Measurements from ENCODE around the gene PPP6R2.

Gene PPP6R2

DNA sequence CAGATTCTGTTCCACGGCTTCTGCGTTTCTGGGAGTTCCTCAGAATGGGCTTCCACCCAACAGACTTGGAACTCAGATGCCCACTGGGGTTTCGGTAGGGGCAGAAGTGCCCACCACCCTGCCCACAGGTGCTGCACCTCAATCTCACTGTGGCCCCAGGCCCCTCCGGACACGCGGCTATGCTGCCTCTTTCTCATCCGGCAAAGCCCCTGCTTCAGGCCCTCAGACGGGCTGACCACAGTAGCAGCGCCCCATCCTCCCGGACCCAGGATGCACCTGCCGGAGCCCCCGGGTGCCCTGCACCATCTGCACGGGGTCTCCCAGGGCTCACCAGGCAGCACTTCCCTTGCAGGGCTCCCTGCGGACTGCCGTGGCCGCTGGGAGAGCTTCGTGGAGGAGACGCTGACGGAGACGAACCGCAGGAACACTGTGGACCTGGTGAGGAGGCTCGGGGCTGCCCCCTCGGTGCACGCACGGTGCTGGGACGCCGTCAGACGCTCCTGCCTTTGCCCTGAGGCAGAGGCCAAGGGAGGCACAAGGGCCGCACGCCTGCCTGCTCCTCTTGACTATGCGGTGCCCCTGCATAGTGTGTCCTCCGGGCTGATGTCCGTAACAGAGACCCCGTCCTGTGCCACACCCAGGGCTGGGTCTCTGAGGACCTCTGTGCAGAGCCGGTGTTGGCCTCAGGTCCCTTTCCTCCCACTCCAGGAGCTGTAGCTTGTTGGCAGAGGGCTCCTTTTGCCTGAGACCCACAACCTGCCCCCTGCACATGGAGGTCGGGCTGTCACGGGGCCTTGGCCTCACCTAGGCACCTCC, 93.1 kb downstream of the PPP6R2 start:
- no peak for DNase-seq

DNA sequence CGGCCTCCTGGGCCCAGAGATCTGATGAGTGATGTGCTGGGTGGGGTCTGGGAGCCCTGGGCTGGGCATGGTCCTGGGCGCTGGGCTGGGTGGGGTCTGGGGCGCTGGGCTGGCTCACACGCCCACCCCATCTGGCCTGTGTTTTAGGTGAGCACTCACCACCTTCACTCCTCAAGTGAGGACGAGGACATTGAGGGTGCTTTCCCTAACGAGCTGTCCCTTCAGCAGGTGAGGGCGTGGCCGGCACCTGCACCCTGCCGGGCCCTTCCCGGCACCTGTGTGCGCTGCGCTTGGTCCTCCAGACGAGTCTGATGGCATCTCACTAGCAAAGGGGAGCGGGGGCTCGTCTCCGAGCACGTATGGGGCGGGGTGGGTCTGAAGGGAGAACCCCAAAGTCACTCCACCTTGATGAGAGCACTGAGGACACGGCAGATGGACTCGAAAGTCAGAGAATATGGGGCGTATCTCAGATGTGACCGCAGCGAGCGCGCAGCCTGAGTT, 93.8 kb downstream of the PPP6R2 start:
- no peak for DNase-seq

DNA sequence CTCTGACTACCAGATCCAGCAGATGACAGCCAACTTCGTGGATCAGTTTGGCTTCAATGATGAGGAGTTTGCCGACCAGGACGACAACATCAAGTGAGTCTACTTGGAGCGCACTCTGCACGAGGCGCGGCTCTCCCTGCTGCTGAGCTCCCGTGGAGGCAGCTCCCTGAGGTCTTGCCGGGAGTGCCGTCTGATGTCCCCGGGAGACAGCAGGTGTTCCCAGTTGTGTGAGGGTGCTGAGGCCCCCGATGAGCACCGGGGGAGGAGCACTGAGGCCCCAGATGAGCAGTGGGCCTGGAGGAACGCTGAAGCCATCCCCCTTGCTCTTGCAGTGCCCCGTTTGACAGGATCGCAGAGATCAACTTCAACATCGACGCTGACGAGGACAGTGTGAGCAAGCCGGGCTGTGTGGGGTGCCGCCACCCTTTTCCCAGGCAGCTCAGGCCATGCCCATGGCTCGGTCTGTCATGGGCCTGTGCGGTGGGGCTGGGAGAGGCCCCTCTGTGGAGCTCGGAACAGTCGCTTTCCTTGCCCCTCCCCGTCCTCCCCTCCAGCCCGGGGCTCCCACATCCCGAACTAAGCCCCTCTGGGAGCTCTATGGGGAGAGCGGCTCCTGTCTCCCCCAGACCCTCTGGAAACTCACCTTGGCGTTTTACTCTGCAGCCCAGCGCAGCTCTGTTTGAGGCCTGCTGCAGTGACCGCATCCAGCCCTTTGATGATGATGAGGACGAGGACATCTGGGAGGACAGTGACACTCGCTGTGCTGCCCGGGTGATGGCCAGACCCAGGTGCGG, 94.6 kb downstream of the PPP6R2 start:
- DNase-seq, result no peak

DNA sequence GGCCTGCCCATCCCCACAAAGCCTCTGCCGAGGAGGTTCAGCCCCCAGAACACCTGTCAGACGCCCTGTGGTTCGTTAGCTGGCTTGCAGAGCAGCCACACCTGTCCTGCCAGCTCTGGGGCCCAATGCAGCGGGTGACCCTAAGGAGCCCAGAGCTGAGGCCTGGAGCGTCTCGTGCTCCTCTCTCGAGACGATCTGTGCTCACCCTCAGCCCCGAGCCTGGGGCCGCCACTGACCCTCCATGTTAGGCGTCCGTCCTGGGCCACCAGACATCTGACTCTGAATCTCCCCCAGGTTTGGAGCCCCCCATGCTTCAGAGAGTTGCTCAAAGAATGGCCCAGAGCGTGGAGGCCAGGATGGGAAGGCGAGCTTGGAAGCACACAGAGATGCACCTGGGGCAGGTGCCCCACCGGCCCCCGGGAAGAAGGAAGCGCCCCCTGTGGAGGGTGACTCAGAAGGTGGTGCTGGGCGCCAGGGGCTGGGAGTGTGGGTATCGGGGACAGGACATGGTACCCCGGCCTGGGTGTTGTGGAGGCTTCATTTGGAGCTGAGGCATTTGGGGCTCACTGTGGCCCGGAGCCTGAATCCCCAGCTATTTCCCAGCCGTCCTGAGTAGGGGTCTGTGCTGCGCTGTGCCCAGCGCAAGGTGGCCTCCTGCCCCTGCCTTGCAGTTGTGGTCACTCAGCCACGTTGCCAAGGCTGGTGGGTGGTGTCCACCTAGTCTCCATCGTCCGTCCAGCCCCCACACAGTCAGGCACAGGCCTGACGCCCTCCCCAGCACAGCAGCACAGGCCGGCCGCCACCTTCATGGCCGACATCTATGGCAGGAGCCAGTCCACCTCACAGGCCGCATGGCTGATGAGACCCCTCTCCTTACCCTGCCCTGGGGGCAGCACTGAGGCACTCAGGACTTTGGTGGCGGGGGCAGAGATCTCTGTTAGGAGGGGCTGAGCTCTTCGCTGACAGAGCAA, 95.5 kb downstream of the PPP6R2 start:
- no peak for DNase-seq

DNA sequence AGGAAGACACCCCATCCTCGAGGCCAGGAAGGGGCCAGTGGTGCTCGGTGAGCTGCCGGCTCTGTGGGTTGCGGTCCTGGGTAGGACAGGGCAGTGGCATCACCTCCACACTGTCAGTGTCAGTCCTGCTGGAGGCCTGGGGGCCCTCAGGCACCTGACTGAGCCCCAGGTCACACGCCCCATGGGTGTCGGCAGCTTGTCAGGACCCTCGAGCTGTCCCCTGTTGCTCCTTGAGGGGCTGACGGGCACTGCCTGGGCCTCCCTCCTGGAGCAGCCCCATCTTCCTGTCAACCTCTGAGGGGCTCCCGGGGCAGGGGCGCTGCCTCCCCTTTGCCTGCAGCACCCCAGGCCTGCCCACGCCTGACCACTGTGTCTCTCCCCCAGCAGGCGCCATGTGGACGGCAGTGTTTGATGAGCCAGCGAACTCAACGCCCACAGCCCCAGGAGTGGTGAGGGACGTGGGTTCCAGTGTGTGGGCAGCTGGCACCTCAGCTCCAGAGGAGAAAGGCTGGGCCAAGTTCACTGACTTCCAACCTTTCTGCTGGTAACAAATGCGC, 96.3 kb downstream of the PPP6R2 start:
- DNase-seq, result no peak

DNA sequence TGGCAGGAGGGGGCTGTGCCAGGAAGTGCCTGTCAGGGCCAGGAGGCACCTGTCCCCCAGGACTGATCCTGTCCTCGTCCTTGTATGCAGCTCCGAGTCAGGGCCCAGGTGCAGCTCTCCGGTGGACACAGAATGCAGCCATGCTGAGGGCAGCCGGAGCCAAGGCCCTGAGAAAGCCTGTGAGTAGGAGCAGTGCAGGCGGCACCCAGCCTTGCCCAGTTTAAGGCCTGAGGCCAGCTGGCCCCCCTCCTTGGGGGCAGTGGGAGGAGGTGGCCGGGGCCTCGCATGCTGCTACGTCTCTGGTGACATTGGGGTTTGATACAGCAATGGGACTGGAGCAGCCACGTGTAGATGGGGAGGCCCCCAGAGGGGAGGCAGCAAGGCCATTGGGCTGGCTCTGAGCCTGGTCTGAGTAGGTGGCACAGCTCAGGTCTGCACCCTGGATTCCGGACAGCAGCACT, 96.8 kb downstream of the PPP6R2 start:
- no peak for DNase-seq

DNA sequence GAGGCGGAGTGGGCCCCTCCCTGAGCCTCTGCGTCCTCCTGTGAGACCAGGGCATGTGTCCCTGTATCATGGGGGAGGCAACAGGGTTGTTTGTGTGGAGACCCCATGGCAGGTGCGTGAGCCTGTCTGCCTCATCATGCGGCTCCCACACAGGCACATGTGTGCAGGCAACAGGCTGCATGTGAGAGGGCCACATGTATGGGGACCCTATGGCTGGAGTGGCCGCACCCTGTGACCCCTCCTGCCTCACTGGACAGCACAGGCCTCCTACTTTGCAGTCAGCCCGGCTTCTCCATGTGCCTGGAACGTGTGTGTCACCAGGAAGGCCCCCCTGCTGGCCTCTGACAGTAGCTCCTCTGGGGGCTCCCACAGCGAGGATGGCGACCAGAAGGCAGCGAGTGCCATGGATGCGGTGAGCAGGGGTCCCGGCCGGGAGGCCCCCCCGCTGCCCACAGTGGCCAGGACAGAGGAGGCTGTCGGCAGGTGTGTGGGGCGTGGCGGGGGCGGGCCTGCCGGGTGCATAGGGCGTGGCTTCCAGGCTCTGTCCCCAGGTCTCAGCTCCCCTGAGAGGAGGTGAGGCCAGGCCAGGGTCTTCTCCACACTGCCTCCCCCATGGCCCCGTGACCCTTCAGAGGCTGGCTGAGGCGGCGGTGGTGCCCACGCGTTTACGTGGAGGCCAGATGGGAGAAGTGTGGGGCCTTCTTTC, 97.6 kb downstream of the PPP6R2 start:
- DNase-seq, result no peak

DNA sequence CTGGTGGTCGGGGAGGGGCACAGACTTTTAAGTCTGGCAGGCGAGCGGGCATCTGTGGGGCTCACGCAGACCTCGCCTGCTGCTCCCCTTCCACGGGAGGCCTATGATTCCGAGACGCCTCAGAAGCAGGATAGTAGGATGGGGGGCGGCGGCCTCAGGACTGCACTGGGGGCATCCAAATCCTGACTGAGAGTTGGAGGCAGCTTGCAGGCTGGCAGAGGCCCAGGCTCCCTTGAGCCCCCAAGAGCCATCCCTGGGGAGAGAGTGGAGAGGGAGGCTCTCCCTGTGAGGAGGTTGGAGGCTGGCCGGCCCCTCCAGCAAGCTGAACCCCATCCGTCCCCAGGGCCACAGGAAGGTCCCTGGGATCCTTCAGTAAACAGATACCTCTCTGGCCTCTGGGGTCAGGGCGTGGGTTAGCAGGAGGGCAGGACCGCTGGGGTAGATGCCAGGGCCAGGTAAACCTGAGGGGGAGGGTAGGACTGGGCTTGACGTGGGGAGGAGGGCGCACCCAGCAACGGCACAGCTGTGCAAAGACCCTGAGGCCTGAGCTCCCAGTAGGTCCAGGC, 98.4 kb downstream of the PPP6R2 start:
- DNase-seq, result no peak

DNA sequence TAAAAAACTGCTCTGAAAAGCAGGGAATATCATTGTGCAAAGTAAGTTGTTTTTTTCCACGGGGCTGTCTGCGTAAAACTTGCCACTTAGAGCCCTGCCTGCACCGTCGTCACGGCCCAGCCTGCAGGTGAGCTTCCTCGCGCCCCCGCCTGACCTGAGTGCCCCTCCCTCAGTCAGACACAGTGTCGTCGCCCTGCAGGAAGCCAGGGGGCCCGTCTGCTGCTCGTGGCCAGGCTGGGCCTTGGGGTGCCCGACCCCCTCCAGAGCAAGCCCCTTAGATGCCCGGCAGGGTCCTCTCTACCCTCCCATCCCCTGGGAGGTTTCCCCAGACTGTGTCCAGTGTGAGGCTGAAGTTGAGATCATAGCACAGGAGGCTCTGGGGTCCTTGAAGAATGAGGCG, 100.1 kb downstream of the PPP6R2 start:
- no peak for DNase-seq

DNA sequence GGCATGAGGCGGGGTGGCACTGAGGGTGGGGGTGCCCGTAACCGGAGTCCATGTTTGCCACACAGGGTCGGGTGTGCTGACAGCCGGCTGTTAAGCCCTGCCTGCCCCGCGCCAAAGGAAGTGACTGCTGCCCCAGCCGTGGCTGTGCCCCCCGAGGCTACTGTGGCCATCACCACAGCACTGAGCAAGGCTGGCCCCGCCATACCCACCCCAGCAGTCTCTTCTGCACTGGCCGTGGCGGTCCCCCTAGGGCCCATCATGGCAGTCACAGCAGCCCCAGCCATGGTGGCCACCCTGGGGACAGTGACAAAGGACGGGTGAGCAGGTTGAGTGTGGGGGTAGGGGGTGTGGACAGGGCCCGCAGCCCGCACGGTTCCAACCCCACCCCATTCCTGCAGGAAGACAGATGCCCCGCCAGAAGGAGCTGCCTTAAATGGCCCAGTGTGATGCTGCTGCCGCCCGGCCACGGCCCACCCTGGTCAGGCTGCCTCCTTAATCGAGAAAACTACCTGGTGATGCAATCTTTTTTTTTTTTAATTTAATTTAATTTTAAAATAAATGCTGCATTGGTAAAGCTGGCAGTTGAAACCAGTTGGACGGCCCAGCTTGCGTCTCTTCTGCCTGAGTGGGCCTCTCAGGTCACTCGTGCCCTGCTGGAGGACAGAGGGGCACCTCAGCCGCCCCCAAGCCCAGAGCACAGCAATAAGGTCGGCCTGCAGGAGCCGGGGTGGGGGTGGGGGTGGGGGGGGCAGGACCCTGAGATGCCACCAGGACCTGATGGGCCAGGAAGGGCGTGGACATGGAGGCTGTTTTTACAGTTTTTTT, 100.9 kb downstream of the PPP6R2 start:
- DNase-seq, result no peak

DNA sequence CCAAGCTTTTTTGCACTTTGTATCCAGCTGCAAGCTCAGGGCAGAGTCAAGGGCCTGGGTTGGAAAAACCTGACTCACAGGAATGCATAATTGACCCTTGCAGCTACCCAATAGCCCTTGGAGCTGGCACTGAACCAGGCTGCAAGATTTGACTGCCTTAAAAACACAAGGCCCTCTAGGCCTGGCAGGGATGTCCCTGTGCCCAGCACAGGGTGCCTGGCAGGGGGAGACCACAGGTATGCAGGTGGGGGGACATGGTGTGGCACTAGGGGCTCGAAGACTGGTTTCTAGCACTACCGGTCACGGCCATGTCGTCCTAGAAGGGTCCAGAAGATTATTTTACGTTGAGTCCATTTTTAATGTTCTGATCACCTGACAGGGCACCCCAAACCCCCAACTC, 101.5 kb downstream of the PPP6R2 start:
- no peak for DNase-seq

DNA sequence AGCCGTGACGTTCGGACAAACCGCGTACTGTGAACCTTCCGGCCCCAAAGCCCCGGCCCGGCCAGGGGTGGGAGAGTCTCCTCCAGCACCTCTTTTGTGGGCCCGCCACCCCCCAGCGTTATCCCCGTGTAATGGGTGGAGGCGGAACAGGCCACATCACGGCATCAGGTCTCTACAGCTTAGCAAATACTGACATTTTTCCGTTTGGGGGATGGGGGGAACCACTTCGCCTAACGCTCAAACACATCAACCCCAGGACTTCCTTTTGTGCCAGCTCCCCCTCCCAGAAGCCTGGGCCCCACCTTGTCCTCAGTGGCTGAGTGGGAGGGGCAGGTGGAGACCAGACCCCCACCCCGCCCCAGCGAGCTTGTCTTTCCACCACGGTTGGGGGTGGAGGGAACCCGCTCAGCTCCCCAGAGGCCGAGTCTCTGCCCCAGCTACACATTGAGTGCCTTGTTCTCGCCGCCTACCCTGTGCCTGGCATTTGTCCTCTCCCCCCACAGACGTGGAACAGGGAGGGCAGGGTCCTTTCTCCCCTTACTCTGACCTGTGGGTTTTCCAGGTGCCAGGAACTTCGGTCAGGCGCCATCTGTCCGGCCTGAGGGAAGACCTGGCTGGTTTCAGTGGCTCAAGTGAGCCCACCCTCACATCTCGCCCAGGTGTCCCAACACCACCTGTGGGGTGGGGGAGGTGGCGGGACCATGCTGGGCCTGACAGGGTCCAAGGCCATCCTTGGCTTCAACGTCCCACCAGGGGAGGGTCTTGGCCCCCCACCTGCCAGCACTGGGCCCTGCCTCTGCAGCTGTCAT, 102.1 kb downstream of the PPP6R2 start:
- DNase-seq, result no peak

DNA sequence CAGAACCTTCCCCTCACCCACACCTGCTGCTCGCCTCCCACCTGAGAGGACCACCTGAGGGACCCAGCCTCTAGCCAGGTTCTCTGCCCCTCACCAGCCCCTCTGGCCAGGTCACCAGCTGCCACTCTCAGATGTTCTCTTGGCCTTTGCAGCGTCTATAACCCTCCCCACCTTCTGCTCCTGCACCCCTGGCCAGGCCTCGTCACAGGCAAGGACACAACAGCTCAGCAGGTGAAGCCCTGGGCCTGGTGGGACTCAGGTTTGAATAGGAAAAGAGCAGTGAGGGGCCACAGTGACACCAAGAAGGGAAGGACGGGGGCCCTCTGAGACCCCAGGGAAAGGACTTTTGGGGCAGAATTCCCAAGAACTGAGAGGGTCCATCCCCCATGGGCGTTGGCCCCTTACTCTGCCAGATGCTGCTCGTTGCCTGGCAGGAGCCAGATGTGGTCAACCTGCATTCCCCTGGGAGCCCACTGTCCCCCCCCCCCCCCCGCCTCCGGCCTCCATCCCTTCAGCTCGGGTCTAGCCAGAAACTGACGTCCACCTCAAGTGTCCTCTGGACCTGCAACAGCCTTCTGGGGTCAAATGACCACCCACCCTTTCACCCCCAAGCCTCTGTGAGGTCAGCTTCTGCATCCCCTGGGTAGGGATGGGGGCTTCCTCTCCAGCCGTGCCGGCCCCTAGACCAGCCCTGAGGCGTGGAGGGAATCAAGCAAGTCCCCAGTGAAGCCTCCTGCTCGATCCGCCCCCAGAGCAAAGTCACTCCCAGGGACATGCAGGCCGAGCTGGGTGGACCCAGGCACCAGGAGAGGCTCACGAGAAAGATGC, 103.0 kb downstream of the PPP6R2 start:
- no peak for DNase-seq

DNA sequence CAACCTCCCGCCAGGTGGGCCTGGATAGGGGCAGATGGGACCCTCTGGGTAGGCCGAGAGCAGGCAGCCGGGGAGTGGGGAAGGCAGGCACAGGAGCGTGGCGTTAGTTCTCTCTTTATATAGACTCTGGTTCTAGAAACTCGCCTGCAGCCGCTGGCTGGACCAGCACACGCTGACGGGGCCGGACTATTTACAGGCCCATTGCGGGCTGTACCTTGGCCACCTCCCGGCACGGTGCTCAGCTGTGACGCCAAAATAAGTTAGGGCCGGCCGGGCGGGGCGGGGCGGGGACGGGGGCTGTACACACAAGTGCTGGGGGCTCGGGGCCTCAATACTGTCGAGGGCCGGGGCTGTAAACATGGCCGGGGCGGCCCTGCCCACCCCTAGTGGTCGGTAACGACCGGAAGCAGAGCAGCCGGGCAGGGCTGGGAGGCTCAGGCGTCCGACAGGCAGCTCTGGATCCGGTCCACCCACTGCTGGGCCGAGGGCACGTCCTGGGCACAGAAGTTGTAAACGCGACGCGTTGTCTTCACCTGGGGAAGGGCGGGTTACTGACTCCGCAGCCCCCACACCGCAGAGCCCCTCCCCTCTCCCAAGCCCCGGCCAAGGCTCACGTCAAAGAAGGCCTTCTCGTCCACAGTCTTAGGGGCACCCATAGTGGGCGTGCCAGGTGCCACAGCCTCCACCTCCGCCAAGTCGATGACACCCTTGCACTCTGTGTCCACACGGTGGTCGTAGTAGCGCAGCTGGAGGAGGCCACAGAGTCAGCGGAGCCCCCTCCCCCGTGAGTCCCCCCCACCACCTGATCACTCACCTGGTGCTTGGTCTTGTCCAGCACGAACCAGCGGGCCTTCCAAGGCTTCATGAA, 103.8 kb downstream of the PPP6R2 start:
- no peak for DNase-seq

DNA sequence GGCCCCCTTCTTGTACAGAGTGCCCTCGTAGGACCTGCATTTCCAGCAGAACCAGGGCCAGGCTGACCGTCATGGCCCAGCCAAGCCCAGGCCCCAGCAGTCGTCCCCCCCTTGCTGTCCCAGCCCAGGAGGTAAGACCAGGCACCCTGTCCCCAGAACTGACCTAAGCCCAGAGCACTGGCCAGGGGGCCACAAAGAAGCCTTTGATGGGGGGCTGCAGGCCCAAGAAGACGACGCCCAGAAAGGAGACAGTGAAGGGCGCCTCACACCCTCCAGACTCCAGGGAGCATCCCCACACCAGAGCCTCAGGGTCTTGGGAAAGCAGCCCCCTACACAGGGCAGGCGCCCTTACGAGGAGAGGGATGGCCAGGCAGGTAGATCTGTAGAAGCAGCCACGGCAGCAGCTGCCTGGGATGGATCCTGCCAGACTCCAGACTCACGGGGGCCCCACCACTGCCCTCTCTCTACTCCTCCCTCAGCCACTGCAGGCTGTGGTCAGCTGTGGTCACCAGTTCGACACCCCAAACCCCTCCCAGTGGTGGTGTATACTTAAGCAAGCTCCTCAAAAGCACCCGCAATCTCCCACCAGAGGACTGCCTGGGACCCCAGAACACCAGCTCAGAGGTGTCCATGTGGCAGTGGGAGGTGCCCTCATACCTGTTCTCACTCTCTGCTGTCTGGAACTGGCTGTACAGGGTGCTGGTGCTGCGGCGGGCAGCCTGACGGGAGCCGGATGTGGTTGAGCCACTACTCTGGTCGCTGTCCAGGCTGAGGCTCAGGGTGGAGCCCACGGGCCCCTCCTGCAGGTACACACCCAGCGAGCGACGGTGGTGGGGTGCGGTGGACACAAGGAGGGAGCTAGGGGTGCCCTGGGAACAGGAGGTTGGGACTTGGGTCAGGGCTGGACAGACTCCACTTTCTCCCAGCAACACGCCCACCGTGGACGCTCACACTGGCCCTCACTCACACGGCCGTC, 104.7 kb downstream of the PPP6R2 start:
- no peak for DNase-seq

DNA sequence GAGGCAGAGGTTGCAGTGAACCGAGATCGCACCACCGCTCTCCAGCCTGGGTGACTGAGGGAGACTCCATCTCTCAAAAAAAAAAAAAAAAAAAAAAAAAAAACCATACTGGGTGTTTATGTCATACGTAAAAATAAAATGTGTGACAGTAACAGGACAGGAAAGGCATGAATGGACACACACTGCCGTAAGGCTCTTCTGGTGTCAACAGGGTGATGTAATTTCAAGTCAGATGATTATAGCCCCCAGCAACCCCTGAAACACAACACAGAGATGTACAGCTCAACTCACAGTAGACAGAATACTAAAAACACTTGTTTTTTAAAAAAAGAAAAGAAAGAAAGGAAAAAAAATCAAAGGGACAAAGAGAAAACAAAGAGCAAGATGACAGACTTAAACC, 109.5 kb downstream of the PPP6R2 start:
- no peak for DNase-seq

All from stimulated activated CD4-positive, alpha-beta T cell treated with anti-CD3 and anti-CD28 coated beads, Interleukin-2, amount 100 ng/mL, for 48 hours (primary cell).